ENCODE results near the gene GAPVD1. TPM values are rescaled to one million over a fixed set of nuclear protein-coding genes. Genes with fewer than 3 reads are reported as not detected.
"Not testable (repeated sequence)": the region's sequence is repeated elsewhere in the genome, so short reads cannot be mapped to it uniquely, and the experiment has no call there.

GAPVD1 gene
- total RNA-seq, 2 donors from 2014 or later: 40.0 to 51.9 TPM

DNA sequence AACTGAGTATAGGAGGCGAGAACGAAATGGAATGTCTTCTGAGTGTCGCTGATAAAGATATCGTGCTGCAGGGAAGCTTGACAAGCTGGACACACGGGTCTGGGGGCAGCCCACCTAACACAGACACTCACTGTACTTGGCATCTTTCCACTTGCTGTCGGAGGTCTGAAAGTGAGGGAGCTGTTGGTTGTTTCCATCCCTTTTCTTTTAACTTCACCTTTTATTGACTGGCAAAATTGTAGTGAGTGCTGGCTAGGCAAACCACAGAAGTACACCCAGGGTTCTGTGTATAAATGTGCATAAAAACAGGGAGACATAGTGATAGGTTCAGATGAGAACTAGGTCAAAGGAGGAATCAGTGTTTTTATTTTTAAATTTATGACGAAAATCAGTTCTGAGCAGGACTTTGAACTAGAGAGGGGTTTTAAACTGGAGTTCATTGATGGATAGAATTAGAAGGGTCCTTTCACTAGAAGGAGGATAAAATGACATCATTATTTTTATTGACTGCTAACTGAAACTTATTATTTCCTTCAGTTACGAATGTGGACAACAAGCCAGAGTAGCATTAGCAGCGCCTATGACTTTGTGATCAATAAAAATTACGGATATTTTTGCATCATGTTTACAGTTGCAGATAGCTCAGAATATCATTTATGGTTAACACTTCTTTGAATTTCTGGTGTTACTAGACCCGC, 817 bp downstream of the GAPVD1 start:
- ATAC-seq (replicated peaks in 1 of 2): no peak
- peaks cover 33% of the 10 kb centered on the region for H3K4me1 Mint-ChIP-seq (ENCODE audit: low read depth)

DNA sequence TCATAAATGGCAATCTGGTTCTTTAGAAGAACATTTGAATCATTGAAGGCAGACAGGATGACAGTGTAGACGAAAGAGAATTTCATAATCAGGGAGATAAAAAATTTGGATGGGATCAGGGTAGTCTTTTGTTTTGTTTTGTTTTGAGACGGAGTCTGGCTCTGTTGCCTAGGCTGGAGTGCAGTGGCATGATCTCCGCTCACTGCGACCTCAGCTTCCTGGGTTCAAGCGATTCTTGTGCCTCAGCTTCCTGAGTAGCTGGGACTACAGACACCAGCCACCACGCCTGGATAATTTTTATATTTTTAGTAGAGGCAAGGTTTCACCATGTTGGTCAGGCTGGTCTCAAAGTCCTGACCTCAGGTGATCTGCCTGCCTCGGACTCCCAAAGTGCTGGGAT, 2.4 kb downstream of the GAPVD1 start:
- H3K27me3 Mint-ChIP-seq (ENCODE audit: low read depth); ATAC-seq (replicated peaks in 1 of 2); H3K9me3 Mint-ChIP-seq; DNase-seq: not testable (repeated sequence)
- Mint-ChIP-seq H3K36me3 (ENCODE audit: insufficient read depth in 2 of 2) (peaks cover 7 to 20% of the 10 kb centered on the region in 2 donors), H3K4me1 (ENCODE audit: low read depth) (peaks cover 41% of the 10 kb centered on the region), H3K27ac (peak overlapping the region; percentile 50), H3K4me3 (peak overlapping the region; percentile 95 to 99)

More for the DNA sequence above, 817 bp downstream of the GAPVD1 start:
- Mint-ChIP-seq H3K9me3 (no peaks in the 10 kb centered on the region), H3K4me3 (peak overlapping the region; percentile 95 to 99), H3K27me3 (ENCODE audit: low read depth) (no peaks in the 10 kb centered on the region), H3K36me3 (ENCODE audit: insufficient read depth in 2 of 2) (peaks cover 7 to 16% of the 10 kb centered on the region in 2 donors), H3K27ac (peak overlapping the region; percentile 99)
- no peak for DNase-seq

DNA sequence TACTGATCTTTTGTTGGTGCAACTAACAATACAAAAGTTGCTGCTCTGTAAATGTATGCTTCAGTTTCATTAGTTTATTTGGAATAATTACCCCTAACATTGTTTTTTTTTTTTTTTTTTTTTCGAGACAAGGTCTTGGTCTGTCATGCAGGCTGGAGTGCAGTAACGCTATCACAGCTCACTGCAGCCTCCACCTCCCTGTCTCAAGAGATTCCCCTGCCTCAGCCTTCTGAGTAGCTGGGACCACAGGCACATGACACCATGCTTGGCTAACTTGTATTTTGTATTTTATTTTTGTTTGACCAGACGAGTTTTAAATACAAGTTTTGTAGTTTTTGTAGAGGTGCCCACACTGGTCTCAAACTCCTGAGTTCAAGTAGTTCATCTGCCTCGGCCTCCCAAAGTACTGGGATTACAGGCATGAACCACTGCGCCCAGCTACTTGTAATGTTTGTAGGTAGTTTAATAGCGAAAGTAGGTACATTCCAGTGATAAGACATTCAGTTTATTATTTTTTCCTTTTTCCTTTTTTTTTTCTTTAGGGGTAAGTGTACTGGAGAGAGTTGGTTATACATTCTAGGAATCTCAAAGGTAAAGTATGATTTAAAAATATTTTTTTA, 6.9 kb downstream of the GAPVD1 start:
- peaks cover 2 to 23% of the 10 kb centered on the region in 2 donors for H3K36me3 Mint-ChIP-seq (ENCODE audit: insufficient read depth in 2 of 2)
- no peak overlapping the region for H3K4me3 Mint-ChIP-seq
- DNase-seq (no peak), ATAC-seq (replicated peaks in 1 of 2) (no peak)
- peaks cover 35% of the 10 kb centered on the region for H3K4me1 Mint-ChIP-seq (ENCODE audit: low read depth)
- no peaks in the 10 kb centered on the region for H3K27me3 Mint-ChIP-seq (ENCODE audit: low read depth)
- peak overlapping the region; percentile 76 for H3K27ac Mint-ChIP-seq
- H3K9me3 Mint-ChIP-seq: no peaks in the 10 kb centered on the region

DNA sequence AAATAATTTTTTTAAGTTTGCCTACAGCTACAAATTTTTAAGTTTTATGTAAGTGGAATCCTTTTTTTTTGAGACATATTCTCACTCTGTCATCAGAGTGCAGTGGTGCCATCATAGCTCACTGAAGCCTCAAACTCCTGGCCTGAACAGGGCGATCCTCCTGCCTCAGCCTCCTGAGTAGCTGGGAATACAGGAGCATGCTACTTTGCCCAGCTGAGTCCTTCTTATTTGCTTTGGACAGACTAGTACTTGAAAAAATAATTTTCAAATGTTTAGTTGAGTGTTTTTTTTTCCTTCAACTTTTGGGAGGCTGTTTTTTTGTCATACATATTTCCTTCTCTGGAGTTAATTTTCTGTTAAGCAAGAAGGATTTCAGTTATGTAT, 7.4 kb downstream of the GAPVD1 start:
- DNase-seq: no peak
- H3K36me3 Mint-ChIP-seq (ENCODE audit: insufficient read depth in 2 of 2): peaks cover 2 to 20% of the 10 kb centered on the region in 2 donors
- peaks cover 29% of the 10 kb centered on the region for H3K4me1 Mint-ChIP-seq (ENCODE audit: low read depth)
- H3K9me3 Mint-ChIP-seq: no peaks in the 10 kb centered on the region
- ATAC-seq (replicated peaks in 1 of 2): no peak
- no peak overlapping the region for H3K27ac Mint-ChIP-seq
- H3K27me3 Mint-ChIP-seq (ENCODE audit: low read depth): no peaks in the 10 kb centered on the region
- H3K4me3 Mint-ChIP-seq: no peak overlapping the region

DNA sequence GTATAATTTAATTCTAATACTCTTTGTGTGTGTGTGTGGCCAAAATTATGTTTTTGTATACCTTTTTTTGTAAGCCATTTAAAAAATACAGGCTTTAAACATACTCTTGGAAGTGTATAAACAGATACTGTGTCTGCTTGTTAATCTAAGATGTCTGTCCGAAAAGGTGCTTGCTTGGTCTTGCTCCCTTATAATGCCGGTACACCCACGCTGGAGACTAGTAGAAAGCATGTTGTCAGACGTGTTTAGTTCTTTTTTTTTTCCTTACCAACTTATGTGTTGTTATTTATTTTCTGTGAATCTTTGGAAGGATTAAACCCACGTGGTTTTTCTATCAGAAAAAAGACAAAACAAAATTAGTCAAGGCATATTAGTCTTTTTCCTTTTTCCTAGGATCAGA, 9.5 kb downstream of the GAPVD1 start:
- Mint-ChIP-seq H3K36me3 (ENCODE audit: insufficient read depth in 2 of 2) (peaks cover 0 to 20% of the 10 kb centered on the region in 2 donors), H3K27me3 (ENCODE audit: low read depth) (no peaks in the 10 kb centered on the region), H3K27ac (no peak overlapping the region), H3K4me3 (no peak overlapping the region), H3K9me3 (no peaks in the 10 kb centered on the region), H3K4me1 (ENCODE audit: low read depth) (peaks cover 15% of the 10 kb centered on the region)
- ATAC-seq (replicated peaks in 1 of 2) (no peak), DNase-seq (no peak)

DNA sequence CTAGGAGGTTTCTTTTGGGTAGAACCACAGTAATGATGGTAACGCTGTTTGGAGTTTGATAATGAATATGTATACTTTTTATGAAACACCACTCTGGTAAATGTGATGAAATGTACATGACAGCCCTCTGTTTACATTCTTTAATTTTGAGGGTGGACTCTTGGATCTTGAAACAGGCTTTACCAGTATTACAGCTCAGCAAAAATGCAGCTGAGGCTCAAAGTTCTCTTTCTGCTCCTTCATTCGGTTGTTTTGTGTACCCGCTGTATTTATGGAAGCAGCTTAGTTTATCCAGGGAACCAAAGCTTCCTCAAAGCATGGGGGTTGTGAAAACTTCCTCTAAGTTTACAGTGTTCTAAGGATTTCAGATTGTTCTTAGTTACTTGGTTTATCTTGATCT, 11.1 kb downstream of the GAPVD1 start:
- DNase-seq (no peak), ATAC-seq (replicated peaks in 1 of 2) (no peak)
- H3K9me3 Mint-ChIP-seq: no peaks in the 10 kb centered on the region
- peaks cover 15% of the 10 kb centered on the region for H3K4me1 Mint-ChIP-seq (ENCODE audit: low read depth)
- no peak overlapping the region for H3K27ac Mint-ChIP-seq
- H3K36me3 Mint-ChIP-seq (ENCODE audit: insufficient read depth in 2 of 2): peaks cover 0 to 13% of the 10 kb centered on the region in 2 donors
- H3K27me3 Mint-ChIP-seq (ENCODE audit: low read depth): no peaks in the 10 kb centered on the region
- H3K4me3 Mint-ChIP-seq: no peak overlapping the region

DNA sequence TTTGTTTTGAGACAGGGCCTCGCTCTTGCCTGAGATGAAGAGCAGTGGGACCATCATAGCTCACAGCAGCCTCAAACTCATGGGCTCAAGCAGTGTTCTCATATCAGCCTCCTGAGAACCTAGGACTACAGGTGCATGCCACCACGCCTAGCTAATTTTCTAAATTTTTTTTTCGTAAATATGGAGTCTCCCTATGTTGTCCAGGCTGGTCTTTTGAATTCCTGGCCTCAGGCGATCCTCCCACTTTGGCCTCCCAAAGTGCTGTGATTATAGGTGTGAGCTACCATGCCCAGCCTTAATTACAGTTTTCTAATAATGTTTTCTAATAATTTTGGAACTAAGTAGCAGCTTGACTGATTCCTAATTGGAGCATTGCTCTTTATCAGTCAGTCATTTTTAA, 15.1 kb downstream of the GAPVD1 start:
- peaks cover 0 to 8% of the 10 kb centered on the region in 2 donors for H3K36me3 Mint-ChIP-seq (ENCODE audit: insufficient read depth in 2 of 2)
- H3K4me1 Mint-ChIP-seq (ENCODE audit: low read depth): peaks cover 7% of the 10 kb centered on the region
- H3K27ac Mint-ChIP-seq: no peak overlapping the region
- H3K4me3 Mint-ChIP-seq: no peak overlapping the region
- DNase-seq (no peak), ATAC-seq (replicated peaks in 1 of 2) (no peak)
- H3K27me3 Mint-ChIP-seq (ENCODE audit: low read depth): no peaks in the 10 kb centered on the region
- H3K9me3 Mint-ChIP-seq: no peaks in the 10 kb centered on the region

DNA sequence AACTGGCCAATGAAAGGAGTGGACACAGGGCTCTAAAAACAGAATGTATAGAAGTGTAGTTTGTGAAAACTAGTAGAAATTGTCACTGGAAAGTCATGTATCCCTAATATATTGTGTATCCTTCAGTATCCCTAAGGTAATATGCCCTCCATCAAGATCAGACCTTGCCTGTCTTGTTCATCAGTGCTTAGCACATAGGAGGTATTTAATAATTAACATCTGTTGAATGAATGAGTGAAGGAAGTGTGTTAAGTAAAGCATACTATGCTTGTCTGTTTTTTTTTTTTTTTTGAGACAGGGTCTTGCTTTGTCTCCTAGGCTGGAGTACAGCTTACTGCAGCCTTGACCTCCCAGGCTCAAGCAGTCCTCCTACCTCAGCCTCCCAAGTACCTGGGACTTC, 15.8 kb downstream of the GAPVD1 start:
- H3K4me1 Mint-ChIP-seq (ENCODE audit: low read depth): peaks cover 7% of the 10 kb centered on the region
- no peak for ATAC-seq (replicated peaks in 1 of 2)
- DNase-seq: no peak
- H3K27ac Mint-ChIP-seq: no peak overlapping the region
- no peaks in the 10 kb centered on the region for H3K27me3 Mint-ChIP-seq (ENCODE audit: low read depth)
- H3K36me3 Mint-ChIP-seq (ENCODE audit: insufficient read depth in 2 of 2): peaks cover 0 to 8% of the 10 kb centered on the region in 2 donors
- H3K9me3 Mint-ChIP-seq: no peaks in the 10 kb centered on the region
- H3K4me3 Mint-ChIP-seq: no peak overlapping the region

DNA sequence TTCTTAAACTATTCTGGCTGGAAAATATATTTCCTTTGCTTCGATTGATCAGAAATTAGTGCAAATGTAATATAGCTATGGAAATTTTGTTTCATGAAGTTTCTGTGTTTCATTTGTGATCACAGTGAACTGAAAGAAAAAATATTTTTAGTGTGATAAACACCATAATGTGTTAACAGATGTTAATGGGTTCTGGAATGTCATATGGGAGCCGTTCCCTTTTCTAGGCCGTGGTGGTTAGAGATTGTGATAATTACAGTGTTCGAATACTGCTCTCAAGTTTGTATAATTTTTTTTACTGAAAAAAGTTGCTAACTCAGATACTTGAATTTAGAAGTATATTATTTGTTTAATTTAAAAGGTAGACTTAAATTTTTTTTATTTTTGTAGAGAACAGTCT, 19.3 kb downstream of the GAPVD1 start:
- ATAC-seq (replicated peaks in 1 of 2) (no peak), DNase-seq (no peak)
- no peak overlapping the region for H3K27ac Mint-ChIP-seq
- no peaks in the 10 kb centered on the region for H3K9me3 Mint-ChIP-seq
- peaks cover 0 to 2% of the 10 kb centered on the region in 2 donors for H3K36me3 Mint-ChIP-seq (ENCODE audit: insufficient read depth in 2 of 2)
- no peak overlapping the region for H3K4me3 Mint-ChIP-seq
- H3K4me1 Mint-ChIP-seq (ENCODE audit: low read depth): peaks cover under 1% of the 10 kb centered on the region
- no peaks in the 10 kb centered on the region for H3K27me3 Mint-ChIP-seq (ENCODE audit: low read depth)

DNA sequence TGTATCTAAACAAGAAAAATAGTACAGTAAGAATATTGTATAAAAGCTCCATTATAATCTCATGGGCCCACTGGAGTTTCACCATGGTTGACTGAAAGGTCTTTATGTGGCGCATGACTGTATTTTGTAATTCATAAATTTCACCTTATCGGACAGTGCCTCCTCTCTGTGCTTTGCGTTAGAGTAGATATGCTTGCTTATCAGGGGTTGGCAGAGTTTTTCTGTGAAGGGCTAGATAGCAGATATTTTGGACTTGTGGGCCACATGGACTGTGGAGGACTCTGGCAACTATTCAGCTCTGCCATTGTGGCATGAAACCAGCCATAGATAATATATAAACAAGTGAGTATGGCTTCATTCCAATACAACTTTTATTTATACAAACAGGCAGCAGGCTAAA, 23.2 kb downstream of the GAPVD1 start:
- peaks cover 9% of the 10 kb centered on the region for H3K4me1 Mint-ChIP-seq (ENCODE audit: low read depth)
- H3K9me3 Mint-ChIP-seq: no peaks in the 10 kb centered on the region
- peaks cover 0 to 1% of the 10 kb centered on the region in 2 donors for H3K36me3 Mint-ChIP-seq (ENCODE audit: insufficient read depth in 2 of 2)
- H3K4me3 Mint-ChIP-seq: no peak overlapping the region
- DNase-seq (no peak), ATAC-seq (replicated peaks in 1 of 2) (no peak)
- no peaks in the 10 kb centered on the region for H3K27me3 Mint-ChIP-seq (ENCODE audit: low read depth)
- no peak overlapping the region for H3K27ac Mint-ChIP-seq

DNA sequence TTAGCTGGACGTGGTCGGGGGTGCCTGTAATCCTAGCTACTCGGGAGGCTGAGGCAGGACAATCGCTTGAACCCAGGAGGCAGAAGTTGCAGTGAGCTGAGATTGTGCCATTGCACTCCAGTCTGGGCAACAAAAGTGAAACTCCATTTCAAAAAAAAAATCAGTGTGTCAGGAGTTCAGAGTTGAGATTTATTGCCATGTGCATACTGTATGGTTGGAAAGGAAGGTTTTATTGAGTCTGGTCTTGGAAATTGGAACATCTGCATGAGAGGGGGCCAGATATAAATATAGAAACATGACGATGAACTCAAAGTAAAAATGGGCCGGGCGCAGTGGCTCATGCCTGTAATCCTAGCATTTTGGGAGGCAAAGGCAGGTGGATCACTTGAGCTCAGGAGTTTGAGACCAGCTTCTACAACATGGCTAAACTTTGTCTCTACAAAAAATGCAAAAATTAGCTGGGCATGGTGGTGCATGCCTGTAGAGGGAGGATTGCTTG, 25.4 kb downstream of the GAPVD1 start:
- not testable (repeated sequence) for H3K9me3 Mint-ChIP-seq; DNase-seq; ATAC-seq (replicated peaks in 1 of 2); H3K27me3 Mint-ChIP-seq (ENCODE audit: low read depth); H3K27ac Mint-ChIP-seq; H3K4me3 Mint-ChIP-seq; H3K4me1 Mint-ChIP-seq (ENCODE audit: low read depth); H3K36me3 Mint-ChIP-seq (ENCODE audit: insufficient read depth in 2 of 2)

DNA sequence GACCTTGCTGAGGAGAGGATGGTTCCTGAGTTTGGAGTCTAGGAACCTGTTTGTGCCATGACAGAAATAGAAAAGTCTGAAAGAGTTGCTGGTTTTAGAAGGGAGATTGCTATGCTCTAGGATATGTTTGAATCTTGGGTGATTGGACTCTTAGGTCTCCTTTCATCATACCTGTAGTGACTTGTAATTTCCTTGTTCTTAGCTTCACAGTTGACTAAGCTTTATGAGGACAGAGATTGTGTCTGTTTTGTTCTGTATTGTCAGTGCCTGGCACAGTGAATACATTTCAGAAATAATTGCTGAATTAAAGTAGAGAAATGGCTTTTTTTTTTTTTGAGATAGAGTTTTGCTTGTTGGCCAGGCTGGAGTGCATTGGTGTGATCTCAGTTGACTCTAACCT, 31.5 kb downstream of the GAPVD1 start:
- Mint-ChIP-seq H3K4me1 (ENCODE audit: low read depth) (peaks cover 8% of the 10 kb centered on the region), H3K27me3 (ENCODE audit: low read depth) (no peaks in the 10 kb centered on the region), H3K27ac (no peak overlapping the region), H3K36me3 (ENCODE audit: insufficient read depth in 2 of 2) (peaks cover 0 to 2% of the 10 kb centered on the region in 2 donors), H3K4me3 (no peak overlapping the region), H3K9me3 (no peaks in the 10 kb centered on the region)
- ATAC-seq (replicated peaks in 1 of 2) (peak; percentile 70 to 85), DNase-seq (no peak)

DNA sequence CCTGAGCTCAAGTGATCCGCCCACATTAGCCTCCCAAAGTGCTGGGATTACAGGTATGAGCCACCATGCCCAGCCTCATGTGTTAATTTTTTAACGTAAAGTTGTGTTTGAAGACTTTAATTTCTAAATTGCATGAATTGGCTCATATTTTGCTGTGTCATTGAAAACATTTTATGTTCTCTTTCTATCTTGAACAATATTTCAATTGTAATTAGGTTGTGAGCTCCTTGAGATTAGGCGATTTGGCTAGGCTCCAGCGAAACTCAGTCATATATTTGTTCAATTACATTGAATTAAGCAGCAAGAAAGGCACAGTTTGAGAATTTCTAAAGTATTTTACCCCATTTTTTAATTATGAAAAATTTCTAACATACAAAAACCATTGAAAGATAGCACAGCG, 34.0 kb downstream of the GAPVD1 start:
- ATAC-seq (replicated peaks in 1 of 2): no peak
- Mint-ChIP-seq H3K27ac (no peak overlapping the region), H3K9me3 (no peaks in the 10 kb centered on the region), H3K27me3 (ENCODE audit: low read depth) (no peaks in the 10 kb centered on the region), H3K36me3 (ENCODE audit: insufficient read depth in 2 of 2) (peaks cover 2 to 3% of the 10 kb centered on the region in 2 donors), H3K4me1 (ENCODE audit: low read depth) (peaks cover 8% of the 10 kb centered on the region), H3K4me3 (no peak overlapping the region)
- no peak for DNase-seq
